Medulla oblongata (tissue), 1 donor: ENCODE measurements around the gene SPG21.
"Not testable (repeated sequence)": the region's sequence is repeated elsewhere in the genome, so short reads cannot be mapped to it uniquely, and the experiment has no call there.

Source experiments
- DNase-seq: peaks from one replicate; pipeline ENCODE4 v3.0.0-alpha.2; 2015; ENCODE audit errors: extremely low spot score

Gene SPG21, protein sequence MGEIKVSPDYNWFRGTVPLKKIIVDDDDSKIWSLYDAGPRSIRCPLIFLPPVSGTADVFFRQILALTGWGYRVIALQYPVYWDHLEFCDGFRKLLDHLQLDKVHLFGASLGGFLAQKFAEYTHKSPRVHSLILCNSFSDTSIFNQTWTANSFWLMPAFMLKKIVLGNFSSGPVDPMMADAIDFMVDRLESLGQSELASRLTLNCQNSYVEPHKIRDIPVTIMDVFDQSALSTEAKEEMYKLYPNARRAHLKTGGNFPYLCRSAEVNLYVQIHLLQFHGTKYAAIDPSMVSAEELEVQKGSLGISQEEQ

DNA sequence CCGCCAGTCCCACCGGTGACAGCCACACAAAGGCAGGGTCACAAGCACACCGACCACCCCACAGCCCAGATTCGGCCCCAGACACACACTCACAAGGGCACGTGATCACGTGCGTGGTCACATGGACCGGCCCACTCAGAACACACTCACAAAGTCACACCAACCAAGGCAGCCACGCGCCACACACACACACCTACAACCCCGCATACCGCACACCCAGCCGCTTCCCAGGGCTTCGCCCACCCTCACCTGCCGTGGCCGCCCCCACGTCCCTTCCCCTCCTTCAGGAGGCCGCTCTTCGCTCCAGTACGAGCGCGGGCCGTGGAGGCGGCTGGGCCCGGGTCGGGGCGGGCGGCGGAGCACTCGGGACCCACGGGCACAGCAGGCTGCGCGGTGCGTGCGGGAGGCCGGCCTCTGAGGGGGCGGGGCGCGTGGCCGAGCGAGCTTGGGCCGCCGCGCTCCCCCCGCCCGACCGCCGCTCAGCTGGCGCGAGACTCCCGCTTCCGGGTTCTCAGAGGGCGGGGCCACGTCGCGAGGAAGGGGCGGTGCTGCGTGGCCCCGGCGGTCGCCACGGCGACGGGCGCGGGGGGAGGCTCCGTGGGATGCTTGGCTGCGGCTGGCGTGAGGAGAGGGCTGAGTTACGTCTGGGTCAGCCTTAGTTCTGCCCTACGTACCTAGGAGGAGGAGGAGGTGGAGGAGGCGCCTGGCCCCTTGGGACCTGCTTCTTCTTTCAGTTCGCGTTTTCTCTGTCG lies at the start of gene SPG21:
Gene SPG21, minus strand, starts transcription at position 499 of the 752 bp plus-strand sequence. CDS start 6,345 bp downstream, outside the sequence.
- peak; percentile 96 for DNase-seq

DNA sequence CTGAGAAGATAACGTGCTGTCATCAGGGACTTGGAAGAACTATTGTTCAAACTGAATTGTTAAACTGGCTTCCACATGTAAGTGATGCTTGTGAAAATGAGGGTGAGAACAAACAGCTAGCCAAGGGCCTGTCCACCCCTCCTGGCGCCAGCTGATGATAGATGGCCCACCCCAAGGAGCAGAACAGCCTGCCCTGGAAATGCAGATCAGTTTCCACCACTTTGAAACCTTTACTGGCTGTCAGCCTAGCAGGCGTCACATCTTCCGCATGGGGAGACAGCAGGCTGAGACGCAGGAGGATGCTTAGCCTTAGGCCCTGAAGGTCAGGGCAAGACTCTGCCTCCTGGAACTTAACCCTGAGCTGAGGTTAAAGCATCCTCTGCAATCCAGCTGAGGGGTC lies 49.1 kb upstream of the SPG21 start:
- DNase-seq = no peak

DNA sequence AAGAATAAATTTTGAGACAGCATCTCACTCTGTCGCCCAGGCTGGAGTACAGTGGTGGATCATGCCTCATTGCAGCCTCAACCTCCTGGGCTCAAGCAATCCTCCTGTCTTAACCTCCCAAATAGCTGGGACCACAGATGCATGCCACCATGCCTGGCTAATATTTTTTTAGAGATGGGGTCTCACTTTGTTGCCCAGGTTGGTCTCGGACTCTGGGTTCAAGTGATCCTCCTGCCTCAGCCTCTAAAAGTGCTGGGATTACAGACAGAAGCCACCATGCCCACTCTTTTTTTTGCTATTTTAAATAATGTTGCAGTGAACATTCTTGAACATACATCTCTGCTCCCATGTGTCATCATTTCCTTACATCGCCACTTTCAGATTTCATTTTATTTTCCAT lies 48.7 kb upstream of the SPG21 start:
- DNase-seq = no peak

GRCh38 chr15:65037309-65037708 lies 47.6 kb upstream of the SPG21 start:
- DNase-seq = no peak

GRCh38 chr15:65034719-65035118 lies 45.0 kb upstream of the SPG21 start:
- DNase-seq = no peak

DNA sequence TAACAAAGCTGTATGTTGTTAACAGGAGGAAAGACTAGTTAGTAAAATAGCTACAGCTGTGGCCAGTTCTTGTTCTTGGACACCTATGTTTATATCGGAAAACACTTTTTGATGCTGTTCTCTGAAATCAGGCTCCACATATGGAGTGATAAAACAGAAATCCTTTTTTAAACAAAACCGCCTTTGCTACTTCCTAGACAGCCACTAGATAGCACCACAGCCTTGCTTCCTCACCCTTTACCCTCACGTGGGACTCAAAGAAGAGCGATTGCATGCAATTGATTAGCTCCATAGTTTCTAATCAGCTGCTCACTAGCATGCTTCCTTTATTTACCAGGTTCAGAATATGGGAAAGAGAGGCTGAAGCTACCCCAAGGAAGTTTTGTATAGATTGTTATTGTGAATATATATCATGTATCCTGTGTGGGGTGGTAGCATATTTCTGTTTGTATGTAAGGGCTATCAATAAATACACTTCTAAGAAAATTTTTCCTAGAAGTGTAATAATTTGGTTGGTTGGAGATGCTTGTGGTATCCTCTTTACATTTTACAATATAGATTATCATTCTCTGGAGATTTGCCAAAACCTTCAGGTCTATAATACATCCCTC lies 44.0 kb upstream of the SPG21 start:
- DNase-seq = peak; percentile 65

GRCh38 chr15:65032801-65033537 lies 43.3 kb upstream of the SPG21 start:
- peak; percentile 73 for DNase-seq

- no peak for DNase-seq
Observed at GRCh38 chr15:65029736-65030208, 40.1 kb upstream of the SPG21 start.

DNA sequence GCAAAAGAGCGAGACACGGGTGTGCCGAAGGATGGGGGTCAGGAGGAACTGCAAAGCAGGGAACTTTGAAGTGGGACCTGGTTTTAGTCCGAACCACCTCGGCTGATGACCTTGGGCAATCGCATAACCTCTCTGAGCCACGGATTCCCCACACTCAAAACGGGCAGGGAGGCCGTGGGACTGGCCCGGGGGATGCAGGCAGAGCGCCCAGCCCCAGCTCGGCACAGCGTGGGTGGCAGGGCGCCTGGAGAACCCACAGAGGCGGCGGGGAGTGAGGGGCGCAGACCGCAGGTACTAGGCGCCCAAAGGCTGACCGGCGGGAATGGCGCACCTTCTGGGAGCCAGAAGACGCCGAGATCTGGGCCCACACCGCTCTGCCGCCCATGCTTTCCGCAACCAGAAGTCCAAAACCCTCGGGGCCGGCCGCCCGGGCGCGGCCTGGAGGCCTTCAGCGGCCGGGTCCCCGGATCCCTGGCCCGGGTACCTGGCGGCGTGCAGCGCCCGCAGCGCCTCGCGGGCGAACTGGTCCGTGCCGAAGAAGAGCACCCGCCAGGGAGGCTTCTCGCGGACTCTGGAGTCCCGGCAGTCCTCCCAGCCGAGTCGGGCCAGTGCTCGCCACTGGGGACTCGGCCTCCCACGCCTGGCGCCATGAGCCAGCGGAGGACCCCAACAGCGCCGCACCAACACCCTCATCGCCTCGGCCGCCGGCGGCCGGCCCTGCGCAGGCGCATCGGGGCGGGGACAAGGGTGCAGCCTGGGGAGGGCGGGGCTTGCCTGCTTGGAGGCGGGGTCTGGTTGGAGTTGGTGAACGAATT lies 39.4 kb upstream of the SPG21 start, which contains the start of gene MTFMT:
Gene MTFMT, minus strand, starts transcription at position 719 of the 815 bp plus-strand sequence. Its CDS starts 26 bp downstream, at position 693.
- DNase-seq = peak; percentile 94

GRCh38 chr15:65028338-65028737 lies 38.6 kb upstream of the SPG21 start:
- no peak for DNase-seq

DNA sequence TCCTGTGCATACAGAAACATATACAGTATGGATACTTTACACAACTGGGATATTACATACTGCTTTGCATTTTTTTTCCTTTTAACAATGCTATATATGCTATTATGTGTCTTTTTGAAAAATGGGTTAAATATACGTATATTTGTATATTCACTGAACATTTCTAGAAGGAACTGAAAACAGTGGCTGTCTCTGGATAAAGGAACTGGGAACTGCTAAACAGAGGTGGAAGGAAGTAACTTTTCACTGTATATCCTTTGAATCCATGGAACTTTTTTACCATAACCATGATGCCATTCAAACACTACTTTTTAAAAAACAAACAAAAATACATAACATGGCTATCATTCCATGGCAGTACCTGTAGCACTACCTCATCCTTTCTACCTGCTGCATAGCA lies 37.9 kb upstream of the SPG21 start:
- DNase-seq = no peak

DNA sequence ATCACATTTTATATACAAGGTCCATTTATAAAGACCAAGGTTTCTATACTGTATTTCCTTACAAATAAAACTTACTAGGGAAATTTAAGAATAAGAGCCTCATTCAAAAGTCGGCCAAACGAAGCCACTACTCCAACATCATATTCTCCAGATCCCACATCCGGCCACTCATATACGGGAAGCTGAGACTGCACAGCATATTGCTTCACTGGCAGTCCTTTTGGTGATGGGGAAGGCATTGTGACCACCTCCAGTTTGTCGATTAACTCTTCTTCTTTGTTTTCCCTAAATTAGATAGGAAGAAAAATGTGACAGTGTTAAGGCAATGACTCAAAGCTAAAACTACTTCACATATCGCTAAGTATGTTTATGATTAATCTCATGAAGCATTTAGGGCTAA lies 37.0 kb upstream of the SPG21 start:
- no peak for DNase-seq

DNA sequence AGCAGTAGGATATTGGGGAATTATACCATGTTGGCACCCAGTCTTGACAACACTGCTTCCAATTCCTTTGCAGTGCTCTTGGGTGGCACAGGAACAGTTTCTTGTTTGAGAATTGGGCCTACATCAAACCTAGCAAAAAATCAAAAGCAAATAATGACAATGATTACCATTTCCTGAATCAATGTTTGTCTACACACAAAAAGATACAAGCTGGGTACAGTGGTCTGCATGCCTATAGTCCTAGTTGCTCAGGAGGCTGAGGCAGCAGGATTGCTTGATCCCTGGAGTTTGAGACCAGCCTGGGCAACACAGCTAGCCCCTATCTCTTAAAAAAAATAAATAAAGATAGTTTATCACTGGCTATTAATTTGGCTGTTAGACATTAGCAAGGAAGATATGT lies 31.8 kb upstream of the SPG21 start:
- no peak for DNase-seq

DNA sequence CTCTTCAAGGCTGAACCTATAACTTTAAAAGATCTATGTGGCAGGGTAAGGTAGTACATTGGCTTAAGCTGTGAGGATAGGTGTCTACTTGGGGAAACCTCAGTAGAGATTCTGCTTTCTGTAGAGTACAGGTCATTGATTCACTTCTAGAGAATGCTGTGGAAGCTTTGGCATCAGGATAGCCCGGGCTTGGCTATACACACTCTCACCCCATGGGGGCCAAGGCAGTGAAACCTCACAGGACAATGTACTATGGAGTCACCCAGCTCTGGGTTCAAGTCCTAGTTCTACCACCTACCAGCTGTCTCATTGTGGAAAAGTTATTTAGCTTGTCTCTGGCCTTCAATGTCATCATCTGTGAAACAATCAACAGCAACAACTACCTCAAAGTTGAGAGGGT lies 30.7 kb upstream of the SPG21 start:
- DNase-seq = no peak

GRCh38 chr15:65011198-65011597 lies 21.5 kb upstream of the SPG21 start:
- DNase-seq = not testable (repeated sequence)

DNA sequence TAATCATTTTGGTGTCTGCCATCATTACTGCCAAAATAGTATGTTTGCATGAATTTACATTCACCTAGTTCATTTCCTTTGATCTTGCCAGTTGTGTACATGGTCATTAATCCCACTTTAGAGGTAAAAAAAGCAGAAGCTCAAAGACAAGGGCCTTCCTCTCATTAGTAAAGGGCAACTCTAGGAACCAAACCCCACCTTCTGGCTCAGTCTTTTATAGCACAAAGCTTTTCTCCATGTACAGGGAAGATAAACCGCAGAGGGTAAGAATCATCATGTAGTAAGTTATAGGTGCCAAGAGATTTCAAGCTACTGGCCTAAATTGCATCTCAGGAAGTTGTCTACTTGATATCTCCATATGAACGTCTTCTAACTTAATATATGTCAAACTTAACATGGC lies 19.3 kb upstream of the SPG21 start:
- DNase-seq = no peak

DNA sequence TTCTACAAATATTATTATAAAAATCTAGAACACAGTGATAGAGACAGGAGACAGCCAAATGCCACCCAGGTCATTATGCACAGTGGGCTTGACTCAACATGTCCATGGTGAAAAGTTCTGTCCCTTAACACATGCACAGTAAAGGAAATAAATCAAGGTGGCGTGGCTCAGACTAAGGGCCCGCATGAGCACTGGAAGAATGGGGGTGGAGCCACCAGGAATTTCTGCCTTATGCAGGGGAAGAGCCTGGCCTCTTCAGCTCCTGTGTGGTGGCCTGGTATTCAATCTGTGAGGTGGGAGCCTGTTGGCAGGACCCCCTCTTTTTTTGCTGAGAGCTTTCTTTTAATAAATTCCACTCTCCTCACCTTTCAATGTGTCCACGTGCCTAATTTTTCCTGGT lies 17.2 kb upstream of the SPG21 start:
- DNase-seq = no peak

- no peak for DNase-seq
Observed at GRCh38 chr15:65004993-65005392, 15.3 kb upstream of the SPG21 start.

DNA sequence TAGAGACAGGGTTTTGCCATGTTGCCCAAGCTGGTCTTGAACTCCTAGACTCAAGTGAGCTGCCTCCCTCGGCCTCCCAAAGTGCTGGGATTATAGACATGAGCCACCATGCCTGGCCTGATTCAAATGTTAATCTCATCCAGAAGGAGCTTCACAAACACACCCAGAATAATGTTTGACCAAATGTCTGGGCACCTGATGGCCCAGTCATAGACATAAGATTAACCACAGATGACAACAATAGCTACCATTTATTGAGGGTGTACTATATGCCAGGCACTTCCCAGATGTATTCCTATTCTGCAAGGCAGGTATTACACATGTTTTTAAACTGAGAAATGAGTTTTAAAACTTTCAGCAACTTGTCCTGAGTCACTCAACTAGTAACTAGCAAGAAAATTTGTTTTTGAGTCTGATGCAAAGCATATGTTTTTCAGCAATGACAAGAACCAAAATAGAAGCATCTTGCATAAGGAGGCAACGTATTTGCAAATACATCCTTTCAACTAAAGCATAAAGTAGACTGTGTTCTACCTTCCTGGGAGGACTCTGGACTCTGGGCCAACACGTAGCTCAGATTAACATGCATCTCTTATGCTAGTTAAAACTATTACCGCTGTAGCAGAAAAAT lies 8.1 kb upstream of the SPG21 start:
- no peak for DNase-seq

- DNase-seq = no peak
Observed at GRCh38 chr15:64997066-64997465, 7.4 kb upstream of the SPG21 start.

- no peak for DNase-seq
Observed at GRCh38 chr15:64993290-64993689, 3.6 kb upstream of the SPG21 start.
